Superior temporal gyrus (tissue), 1 donor: ENCODE data around the gene PRKAR1B.
A peak's percentile ranks its signal among the peaks of the same experiment; 100 is the strongest.

Experiments used
- DNase-seq: peaks from one replicate; pipeline ENCODE4 v3.0.0-alpha.2; 2016; ENCODE audit errors: extremely low spot score

Gene PRKAR1B

GRCh38 chr7:521221-522070 lies 205.6 kb downstream of the PRKAR1B start:
- DNase-seq = no peak

DNA sequence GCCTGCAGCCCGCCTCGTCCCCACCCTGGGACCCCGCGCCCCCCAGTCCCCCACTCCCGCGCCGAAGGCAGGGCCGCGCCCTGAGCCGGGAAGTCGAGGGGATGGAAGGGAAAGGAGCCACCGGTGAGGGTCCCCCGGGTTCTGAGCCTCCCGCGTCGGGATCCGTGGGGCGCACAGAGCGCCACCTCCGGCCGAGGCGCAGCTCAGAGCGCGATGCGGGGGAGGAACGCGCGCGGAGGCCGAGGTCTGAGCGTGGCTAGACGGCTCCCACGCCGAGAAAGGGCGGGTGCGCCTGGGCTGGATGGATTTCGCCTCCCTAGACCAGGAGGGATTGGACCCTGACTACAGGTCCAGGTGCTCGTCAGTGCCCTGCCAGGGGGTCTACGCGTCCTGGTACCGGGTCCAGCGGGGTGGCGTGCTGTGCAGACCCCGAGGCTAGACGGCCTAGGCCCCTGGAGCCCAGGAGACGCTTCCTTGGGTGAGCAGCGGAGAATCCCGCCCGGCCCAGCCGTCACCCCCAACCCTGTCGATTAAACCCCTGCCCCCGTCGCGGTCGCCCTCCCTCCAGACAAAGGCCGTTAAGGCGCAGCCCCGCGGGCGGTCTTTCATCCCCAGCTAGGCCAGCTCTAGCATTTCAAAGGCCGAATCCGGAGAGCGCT lies 206.4 kb downstream of the PRKAR1B start:
- no peak for DNase-seq

DNA sequence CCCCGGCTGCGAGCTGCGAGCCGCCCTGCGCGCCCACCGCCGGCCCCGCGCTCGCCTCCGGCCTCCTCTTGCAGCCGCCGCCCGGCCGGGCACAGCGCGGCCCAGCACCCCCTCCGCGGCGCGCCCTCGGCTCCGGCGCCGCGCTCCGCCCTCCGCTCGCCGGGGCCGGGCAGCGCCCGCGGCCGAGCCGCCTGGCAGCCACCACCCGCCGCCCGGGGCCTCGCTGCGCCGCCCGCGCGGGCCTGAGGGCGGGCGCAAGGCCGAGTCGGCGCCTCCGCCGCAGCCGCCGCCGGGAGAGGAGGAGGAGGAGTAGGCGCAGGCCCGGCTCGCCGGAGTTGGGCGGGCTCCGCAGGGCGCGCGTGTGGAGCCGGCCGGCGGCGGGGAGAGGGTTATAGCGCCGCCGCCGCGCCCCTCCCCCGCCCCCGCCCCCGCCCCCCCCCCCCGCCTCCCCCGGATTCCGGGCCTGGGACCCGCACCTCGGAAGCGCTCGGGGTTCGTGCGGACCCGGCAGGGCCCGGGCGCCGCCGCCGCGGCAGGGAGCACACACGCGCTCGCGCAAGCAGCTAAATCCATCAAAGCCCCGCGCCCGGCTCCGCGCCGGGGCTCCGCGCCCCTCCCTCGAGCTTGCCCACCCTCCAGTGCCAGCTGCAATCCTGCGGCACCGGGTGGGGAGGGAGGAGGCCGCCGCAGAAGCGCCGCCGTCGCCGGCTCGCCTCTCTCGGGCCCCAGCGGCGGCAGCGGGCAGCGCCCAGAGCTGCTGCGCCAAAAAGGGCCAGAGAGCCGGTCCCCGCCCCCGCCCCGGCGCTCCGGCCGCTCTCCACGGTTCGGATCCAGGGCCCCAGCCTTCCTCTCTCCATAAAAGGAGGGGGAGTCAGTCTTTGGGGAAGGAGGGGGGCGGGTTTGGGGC lies 207.3 kb downstream of the PRKAR1B start, which contains the start of gene PDGFA:
TSS of gene PDGFA (minus strand) at position 363 of the 907 bp plus-strand sequence. CDS start 845 bp downstream, outside the sequence.
- peak; percentile 62 for DNase-seq

DNA sequence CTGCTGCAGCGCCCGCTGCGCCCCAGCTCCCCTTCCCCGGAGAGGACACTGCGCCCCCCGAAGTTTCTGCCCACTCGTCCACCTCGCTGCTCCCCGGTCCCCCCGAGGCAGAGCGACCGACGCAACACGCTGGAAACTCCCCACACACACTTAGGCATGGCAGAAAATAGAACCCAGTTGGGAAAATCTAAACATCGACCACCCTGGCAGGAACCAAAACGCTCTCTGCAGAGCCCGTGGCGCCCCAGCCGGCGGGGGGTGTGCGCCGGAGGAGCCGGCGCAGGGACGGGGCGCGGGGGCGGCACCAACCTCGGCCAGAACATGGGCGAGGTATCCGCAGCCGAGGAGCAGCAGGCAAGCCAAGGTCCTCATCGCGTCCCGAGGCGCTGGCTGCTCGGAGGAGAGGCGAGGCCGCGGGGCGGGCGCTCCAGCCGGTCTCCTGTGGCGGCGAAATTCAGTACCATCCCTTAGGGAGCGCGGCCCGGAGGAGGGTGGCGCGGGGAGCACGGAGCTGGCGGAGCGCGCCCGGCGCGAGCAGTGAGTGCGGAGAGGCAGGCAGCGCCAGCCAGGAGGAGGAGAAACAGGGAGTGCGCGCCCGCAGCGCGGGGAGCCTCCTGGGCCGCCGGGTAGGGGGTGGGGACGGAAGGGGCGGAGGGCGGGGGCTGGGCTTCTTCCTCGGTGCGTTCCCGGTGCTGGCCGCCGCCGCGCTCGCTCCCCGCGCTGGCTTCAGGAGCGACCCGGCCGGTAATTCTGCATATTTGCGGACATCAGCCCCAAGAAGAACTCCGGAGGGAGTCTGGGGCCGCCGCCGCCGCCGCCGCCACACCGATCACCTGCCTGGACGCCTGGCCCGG lies 208.2 kb downstream of the PRKAR1B start:
- peak; percentile 81 for DNase-seq

- DNase-seq = peak; percentile 77
These were observed 209.1 kb downstream of the PRKAR1B start for GRCh38 chr7:517774-518629.

DNA sequence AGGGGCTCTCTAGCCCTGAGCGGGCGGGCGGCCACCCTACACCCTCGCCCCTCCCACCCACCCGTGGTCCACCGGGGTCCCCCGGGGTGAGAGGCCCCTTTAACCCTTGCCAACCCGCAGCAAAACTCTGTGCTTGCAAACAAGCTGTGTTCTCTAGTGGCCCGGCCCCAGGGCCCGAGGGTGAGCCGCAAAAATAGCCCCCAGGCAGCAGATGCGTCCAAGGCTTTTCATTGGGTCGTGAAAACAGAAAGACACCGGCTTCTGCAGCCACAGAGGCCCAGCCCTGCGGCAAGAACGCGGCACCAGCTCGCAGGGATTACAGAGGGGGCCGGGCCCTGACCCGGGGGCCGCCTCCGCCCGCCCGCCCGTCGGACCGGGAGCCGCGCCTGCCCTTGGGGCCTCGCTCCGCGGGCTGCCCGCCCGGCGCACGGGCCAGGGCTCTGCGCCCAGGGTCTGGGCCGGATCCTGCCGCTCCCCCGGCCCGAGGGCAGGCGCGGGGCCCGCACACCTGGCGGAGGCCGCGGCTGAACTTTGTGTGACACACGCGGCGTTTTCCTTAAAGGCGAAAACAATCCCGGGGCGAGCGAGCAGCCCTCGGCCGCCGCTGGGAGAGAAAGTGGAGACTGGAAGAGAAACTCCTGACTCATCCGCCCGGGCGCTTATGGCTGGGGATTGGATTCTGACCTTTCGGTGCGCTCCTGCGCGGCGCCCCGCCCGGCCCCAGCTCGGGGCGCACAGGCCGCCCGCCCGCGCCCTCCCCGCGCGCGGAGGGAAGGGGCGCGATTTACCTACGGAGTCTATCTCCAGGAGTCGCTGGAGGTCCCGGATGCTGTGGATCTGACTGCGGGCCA lies 210.2 kb downstream of the PRKAR1B start:
- no peak for DNase-seq

GRCh38 chr7:516216-516605 lies 210.9 kb downstream of the PRKAR1B start:
- DNase-seq = peak; percentile 33

DNA sequence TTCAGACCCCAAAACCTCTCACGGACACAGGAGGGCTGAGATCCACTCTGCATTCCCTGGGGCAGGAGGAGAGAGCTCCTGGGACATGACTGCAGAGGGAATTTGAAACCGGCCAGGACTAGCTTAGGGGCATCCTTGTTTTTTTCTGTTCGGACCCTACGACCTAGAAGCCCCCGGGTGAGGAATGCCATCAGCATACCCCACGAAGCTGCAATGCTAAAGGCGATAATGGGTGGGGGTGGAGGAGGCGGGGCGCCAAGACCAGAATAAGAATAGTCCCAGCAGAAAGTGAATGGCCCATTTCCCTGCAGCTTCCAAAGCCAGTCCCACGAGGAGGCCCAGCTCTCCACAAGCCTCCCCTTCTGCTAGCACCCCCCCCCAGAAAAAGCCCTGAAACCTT lies 211.5 kb downstream of the PRKAR1B start:
- DNase-seq = no peak

DNA sequence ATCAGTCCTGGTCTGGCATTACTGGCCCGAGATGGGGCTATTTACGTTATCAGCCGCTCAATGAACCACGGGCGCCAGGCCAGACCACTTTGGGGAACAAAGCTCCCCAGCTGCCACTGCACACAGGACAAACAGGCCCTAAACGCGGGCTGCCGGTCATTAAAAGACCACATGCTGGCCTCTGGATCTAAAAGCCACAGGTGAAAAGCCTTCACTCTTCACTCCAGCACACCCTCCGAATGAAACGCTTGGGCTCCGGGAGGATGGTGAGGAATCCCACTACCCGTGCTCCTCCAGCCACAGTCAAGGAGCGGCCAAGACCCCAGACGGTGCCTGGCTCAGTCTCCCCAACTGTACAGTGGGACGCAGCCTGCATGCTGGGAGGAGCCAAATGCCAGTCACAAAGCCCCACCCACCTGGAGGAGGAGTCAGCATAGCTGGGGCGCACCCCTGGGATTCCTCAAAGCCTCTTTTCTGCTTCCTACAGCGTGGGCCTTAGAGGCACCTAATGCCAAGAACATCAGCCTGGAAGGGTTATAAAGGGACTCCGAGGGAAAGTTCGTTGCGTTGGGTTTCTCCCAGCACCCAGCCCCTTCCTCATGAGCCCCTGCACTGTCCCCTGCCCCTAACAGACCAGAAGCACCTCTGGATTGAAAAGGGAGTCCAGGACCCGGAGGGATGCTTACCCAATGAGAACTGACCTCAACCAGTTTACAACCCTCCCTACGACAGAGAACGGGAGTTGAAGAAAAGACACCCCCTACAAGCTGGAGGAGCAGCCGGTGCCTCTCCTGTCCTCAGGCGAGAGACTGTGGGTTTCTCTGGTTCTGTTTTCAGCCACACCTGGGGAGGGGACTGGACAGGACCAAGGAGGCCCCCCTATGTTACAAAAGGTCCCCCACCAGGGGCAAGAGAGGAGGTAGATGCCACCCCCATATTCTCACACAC lies 212.2 kb downstream of the PRKAR1B start:
- peak; percentile 78 for DNase-seq

GRCh38 chr7:514242-514641 lies 212.8 kb downstream of the PRKAR1B start:
- no peak for DNase-seq

DNA sequence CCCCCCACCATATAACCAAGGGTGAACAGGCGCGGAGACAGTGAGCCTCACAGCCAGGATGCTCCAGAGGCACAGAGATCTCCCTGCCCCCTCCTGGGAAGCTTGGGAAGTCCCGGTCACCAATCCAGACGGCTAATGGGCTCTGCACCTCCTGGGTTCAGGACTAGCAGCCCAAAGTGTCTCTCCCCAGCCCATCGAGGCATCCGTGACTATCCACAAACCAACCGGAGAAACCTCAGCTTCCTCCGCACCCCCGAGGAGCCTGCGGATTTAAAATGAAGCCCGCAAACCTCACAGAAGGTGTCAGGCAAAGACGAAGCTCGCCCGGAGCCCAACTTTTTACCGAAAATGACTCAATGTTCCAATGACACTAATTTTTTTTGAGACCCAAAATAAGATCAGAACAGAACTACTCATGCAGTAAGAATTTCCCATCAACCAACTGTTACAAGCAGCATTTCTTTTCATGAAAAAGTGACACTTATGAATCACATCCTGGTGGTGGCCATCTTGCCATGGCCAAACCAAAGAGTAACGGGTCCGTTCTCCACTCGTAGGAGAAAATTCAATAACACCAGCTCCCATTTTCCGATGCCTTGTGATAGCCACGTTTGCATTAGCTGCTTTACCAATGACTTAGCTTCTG lies 213.4 kb downstream of the PRKAR1B start:
- DNase-seq = peak; percentile 63

GRCh38 chr7:512541-513311 lies 214.4 kb downstream of the PRKAR1B start:
- DNase-seq = no peak

- DNase-seq = no peak
These were observed 215.0 kb downstream of the PRKAR1B start for GRCh38 chr7:512146-512510.

DNA sequence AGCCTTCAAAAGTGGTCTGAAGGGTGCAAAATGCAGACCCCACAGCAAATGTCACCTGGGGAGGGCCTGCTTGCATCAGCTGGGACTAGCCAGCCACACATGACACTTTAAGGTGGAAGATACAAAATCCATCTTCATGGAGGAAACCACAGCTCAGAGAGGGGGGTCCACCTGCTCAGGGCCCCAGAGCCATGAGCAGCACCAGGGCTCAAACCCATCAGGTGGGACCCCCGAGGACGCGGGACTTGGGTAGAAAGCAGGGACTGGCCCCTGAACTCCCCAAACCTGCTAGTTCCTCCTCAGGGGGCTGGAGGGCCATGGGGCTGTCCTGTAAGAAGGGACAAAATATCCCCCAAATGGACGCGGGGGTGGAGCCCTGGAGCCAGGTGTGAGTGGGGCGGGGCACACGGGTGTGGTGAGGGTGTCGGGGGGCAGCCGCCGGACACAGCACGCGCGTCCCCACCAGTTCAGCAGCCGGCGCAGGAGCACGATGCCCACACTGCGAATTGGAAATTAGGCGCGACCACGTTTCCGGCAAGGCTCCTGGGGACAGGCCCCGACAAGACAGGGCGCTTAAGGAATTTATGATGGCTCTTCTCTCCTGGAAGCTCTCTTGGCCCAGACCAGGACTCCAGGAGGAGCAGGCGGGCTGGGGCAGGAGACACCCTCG lies 215.5 kb downstream of the PRKAR1B start:
- DNase-seq = no peak

DNA sequence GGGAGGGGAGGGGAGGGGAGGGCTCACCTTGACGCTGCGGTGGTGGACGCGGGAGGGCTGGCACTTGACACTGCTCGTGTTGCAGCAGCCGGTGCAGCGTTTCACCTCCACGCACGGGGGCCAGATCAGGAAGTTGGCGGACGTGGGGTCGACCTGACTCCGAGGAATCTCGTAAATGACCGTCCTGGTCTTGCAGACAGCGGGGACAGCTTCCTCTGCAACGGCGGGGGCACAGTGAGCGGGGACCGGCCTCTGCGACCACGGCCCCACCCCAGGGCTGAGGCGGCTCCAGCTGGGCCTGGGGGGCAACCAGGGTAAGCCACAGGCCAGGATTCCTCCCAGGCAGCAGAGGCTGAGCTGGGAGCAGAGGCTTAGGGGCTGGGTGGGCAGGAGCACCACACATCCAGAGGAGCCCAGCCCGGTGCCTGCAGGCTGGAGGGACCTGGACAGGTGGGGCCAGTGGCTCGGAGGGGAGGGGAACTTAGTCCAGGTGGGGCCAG lies 216.2 kb downstream of the PRKAR1B start:
- DNase-seq = no peak

DNA sequence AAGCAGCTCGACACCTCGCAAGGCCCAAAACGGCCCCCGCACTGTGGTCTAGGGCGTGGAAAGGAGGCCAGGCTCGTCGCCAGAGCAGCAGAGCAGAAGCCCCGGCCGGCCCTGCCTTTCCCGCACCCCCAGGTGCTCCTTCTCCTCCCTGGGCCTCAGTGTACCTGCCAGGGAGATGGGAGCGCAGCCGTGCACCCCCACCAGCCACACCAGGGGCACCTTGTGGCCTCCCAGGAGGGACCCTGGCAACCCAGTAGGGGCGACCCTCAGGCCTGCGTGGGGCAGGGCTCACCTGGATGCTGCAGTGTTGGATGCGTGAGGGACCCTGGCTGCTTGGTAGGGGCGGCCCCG lies 217.0 kb downstream of the PRKAR1B start:
- no peak for DNase-seq
